Tibial nerve (tissue), 4 donors: ENCODE results near the gene FGF9. TPM values are rescaled to one million over a fixed set of nuclear protein-coding genes. Genes with fewer than 3 reads are reported as not detected.

Experiments
- DNase-seq, 2 donors: peaks; one replicate each; pipeline ENCODE4 v3.0.0-alpha.2; 2019; ENCODE audit warnings: low spot score in 2 of 2
- H3K27ac ChIP-seq, 4 donors: fragments of 200-600 bp; sonication (generic) in 3 of 4; one replicate each; pipeline ENCODE4 v1.5.1; 2017 to 2019; ENCODE audit warnings: mild to moderate bottlenecking in 1 of 4
- H3K27me3 ChIP-seq, 2 donors: fragments of 200-600 bp; sonication (generic) in 1 of 2; one replicate each; pipeline versions ENCODE4 v1.5.1 to v1.6.0; 2017 to 2019
- H3K36me3 ChIP-seq, 3 donors: fragments of 200-600 bp; sonication (generic); one replicate each; pipeline ENCODE4 v1.5.1; 2018 to 2019
- H3K4me1 ChIP-seq, 4 donors: fragments of 200-600 bp; sonication (generic) in 3 of 4; one replicate each; pipeline ENCODE4 v1.5.1; 2017 to 2019
- H3K4me3 ChIP-seq, 4 donors: fragments of 200-600 bp; sonication (generic) in 3 of 4; one replicate each; pipeline ENCODE4 v1.5.1; 2017 to 2019; ENCODE audit warnings: mild to moderate bottlenecking in 1 of 4, moderate library complexity in 1 of 4
- H3K9me3 ChIP-seq, 4 donors: fragments of 200-600 bp; sonication (generic) in 3 of 4; one replicate each; pipeline ENCODE4 v1.5.1; 2017 to 2019
- CTCF ChIP-seq, 5 experiments: fragments of 200-600 bp in 3 of 5; fragments of 450-650 bp in 2 of 5; sonication (generic) in 3 of 5; IDR thresholded peaks; one replicate each; pipeline ENCODE4 v1.5.1; 2016 to 2019; ENCODE audit warnings: antibody characterized with exemption in 5 of 5, mild to moderate bottlenecking in 3 of 5, moderate library complexity in 2 of 5
- EP300 ChIP-seq, 2 donors: sonication (generic); formaldehyde crosslinking; IDR thresholded peaks; one replicate each; pipeline ENCODE4 v1.6.1; 2017; ENCODE audit warnings: antibody characterized with exemption in 2 of 2, mild to moderate bottlenecking in 1 of 2
- POLR2A ChIP-seq, 2 donors: fragments of 450-650 bp; IDR thresholded peaks; one replicate each; pipeline ENCODE4 v1.6.1; 2017; ENCODE audit warnings: antibody characterized with exemption in 2 of 2, mild to moderate bottlenecking in 2 of 2, moderate library complexity in 2 of 2
- WGBS, 2 donors: methylation state at CpG; one replicate each; pipeline ENCODE4 v1.1.5; 2018; 5-methylcytosine and 5-hydroxymethylcytosine counted together
- total RNA-seq, 4 donors: library from RNA; depleted of rRNA; stranded (reverse); fragments of >200 nt; gene quantifications; one replicate each; pipeline ENCODE4 v1.1.0, GENCODE V29; 2016

The FGF9 gene
- total RNA-seq, 4 donors from 2014 or later: 0.22 to 1.2 (median 1.0) TPM; not detected in 1

- no peaks in the 10 kb centered on the region for H3K9me3 ChIP-seq
- no peaks in the 10 kb centered on the region for H3K36me3 ChIP-seq
- TF ChIP-seq POLR2A (IDR thresholded peaks at IDR 0.05) (no peak), EP300 (IDR thresholded peaks at IDR 0.05) (no peak), CTCF (IDR thresholded peaks at IDR 0.05) (no peak)
- no peak for DNase-seq
- H3K27ac ChIP-seq: no peak overlapping the region
- no peaks in the 10 kb centered on the region for H3K27me3 ChIP-seq
- no peaks in the 10 kb centered on the region for H3K4me1 ChIP-seq
- no peak overlapping the region for H3K4me3 ChIP-seq
- 87 to 90% methylated on average over 6 of the region's 6 CpGs for WGBS, 2 donors
These were observed 18.2 kb downstream of the FGF9 start for GRCh38 chr13:21689097-21689496.

GRCh38 chr13:21690955-21691354, 20.1 kb downstream of the FGF9 start:
- 75 to 80% methylated on average over 2 of the region's 2 CpGs for WGBS, 2 donors
- Histone ChIP-seq H3K4me3 (no peak overlapping the region), H3K27ac (no peak overlapping the region), H3K4me1 (no peaks in the 10 kb centered on the region), H3K9me3 (no peaks in the 10 kb centered on the region), H3K27me3 (no peaks in the 10 kb centered on the region), H3K36me3 (no peaks in the 10 kb centered on the region)
- no peak for TF ChIP-seq POLR2A (IDR thresholded peaks at IDR 0.05)
- no peak for TF ChIP-seq EP300 (IDR thresholded peaks at IDR 0.05)
- TF ChIP-seq CTCF (IDR thresholded peaks at IDR 0.05): no peak
- DNase-seq: no peak

- no peak overlapping the region for H3K4me3 ChIP-seq
- no peak overlapping the region for H3K27ac ChIP-seq
- TF ChIP-seq EP300 (IDR thresholded peaks at IDR 0.05): no peak
- no peak for TF ChIP-seq CTCF (IDR thresholded peaks at IDR 0.05)
- no peak for TF ChIP-seq POLR2A (IDR thresholded peaks at IDR 0.05)
- H3K27me3 ChIP-seq: no peaks in the 10 kb centered on the region
- no peaks in the 10 kb centered on the region for H3K9me3 ChIP-seq
- H3K36me3 ChIP-seq: no peaks in the 10 kb centered on the region
- WGBS, 2 donors: 89 to 92% methylated on average over 10 of the region's 10 CpGs
- no peaks in the 10 kb centered on the region for H3K4me1 ChIP-seq
- no peak for DNase-seq
These were observed 20.6 kb downstream of the FGF9 start for GRCh38 chr13:21691500-21691899.

GRCh38 chr13:21691928-21692327, 21.1 kb downstream of the FGF9 start:
- DNase-seq: no peak
- 87 to 88% methylated on average over 5 of the region's 5 CpGs for WGBS, 2 donors
- TF ChIP-seq CTCF (IDR thresholded peaks at IDR 0.05): no peak
- TF ChIP-seq EP300 (IDR thresholded peaks at IDR 0.05): no peak
- no peak for TF ChIP-seq POLR2A (IDR thresholded peaks at IDR 0.05)

GRCh38 chr13:21694831-21695230, 24.0 kb downstream of the FGF9 start:
- 75 to 82% methylated on average over 4 of the region's 4 CpGs for WGBS, 2 donors
- TF ChIP-seq EP300 (IDR thresholded peaks at IDR 0.05) (no peak), CTCF (IDR thresholded peaks at IDR 0.05) (no peak), POLR2A (IDR thresholded peaks at IDR 0.05) (no peak)

More at GRCh38 chr13:21691928-21692327, 21.1 kb downstream of the FGF9 start:
- H3K27me3 ChIP-seq: no peaks in the 10 kb centered on the region
- H3K4me1 ChIP-seq: no peaks in the 10 kb centered on the region
- no peak overlapping the region for H3K27ac ChIP-seq
- H3K9me3 ChIP-seq: no peaks in the 10 kb centered on the region
- H3K4me3 ChIP-seq: no peak overlapping the region
- H3K36me3 ChIP-seq: no peaks in the 10 kb centered on the region

More at GRCh38 chr13:21694831-21695230, 24.0 kb downstream of the FGF9 start:
- no peak overlapping the region for H3K27ac ChIP-seq
- DNase-seq: no peak
- no peaks in the 10 kb centered on the region for H3K27me3 ChIP-seq
- H3K36me3 ChIP-seq: no peaks in the 10 kb centered on the region
- no peaks in the 10 kb centered on the region for H3K9me3 ChIP-seq
- no peaks in the 10 kb centered on the region for H3K4me1 ChIP-seq
- H3K4me3 ChIP-seq: no peak overlapping the region
